Measurements from ENCODE around the gene RAB35.

RAB35 gene

DNA sequence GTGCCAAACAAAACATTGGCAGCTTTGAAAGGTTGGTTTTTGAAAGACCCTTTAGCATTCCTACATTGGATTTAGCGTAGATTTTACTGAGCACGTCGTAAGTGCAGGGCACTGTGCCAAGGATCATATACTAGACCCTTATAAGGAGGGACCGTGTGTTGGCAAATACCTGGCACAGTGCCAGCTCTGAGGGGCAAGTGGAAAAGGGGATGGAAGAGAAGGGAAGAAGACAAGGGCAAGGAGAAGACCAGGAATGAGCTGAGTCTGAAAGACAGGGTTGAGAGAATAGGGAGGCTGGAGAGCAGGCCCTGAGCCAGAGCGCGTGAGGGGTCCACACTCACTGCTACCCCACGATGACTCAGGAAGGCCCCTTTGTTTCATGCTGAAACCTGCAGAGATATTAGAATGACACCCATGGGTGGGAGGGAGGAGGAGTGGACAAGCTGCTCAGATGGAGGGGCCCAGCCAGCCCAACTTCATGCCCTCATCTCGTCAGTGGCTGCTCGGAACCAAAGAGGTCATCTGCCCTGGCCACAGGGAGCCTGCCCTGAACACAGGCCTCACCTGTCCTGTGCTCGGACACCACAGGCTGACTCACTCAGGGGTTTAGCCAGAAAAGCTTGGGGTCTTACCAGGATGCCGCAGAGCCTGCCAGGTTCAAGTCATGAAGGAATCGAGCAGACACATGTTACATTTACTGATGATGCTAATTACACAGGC, 25.0 kb downstream of the RAB35 start (continued):
- TF ChIP-seq, protein P1, sequence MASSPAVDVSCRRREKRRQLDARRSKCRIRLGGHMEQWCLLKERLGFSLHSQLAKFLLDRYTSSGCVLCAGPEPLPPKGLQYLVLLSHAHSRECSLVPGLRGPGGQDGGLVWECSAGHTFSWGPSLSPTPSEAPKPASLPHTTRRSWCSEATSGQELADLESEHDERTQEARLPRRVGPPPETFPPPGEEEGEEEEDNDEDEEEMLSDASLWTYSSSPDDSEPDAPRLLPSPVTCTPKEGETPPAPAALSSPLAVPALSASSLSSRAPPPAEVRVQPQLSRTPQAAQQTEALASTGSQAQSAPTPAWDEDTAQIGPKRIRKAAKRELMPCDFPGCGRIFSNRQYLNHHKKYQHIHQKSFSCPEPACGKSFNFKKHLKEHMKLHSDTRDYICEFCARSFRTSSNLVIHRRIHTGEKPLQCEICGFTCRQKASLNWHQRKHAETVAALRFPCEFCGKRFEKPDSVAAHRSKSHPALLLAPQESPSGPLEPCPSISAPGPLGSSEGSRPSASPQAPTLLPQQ (tag by site-specific recombination; IDR thresholded peaks at IDR 0.05), result peak; percentile 65
- TF ChIP-seq, protein P2, sequence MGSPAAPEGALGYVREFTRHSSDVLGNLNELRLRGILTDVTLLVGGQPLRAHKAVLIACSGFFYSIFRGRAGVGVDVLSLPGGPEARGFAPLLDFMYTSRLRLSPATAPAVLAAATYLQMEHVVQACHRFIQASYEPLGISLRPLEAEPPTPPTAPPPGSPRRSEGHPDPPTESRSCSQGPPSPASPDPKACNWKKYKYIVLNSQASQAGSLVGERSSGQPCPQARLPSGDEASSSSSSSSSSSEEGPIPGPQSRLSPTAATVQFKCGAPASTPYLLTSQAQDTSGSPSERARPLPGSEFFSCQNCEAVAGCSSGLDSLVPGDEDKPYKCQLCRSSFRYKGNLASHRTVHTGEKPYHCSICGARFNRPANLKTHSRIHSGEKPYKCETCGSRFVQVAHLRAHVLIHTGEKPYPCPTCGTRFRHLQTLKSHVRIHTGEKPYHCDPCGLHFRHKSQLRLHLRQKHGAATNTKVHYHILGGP (tag by site-specific recombination; IDR thresholded peaks at IDR 0.05), result peak; percentile 68
- TF ChIP-seq ZNF366 (tag by site-specific recombination; conservative IDR thresholded peaks at IDR 0.05) (peak; percentile 68), SCRT1 (tag by site-specific recombination; IDR thresholded peaks at IDR 0.05; ENCODE audit: borderline replicate concordance) (no peak), ZNF24 (tag by site-specific recombination; IDR thresholded peaks at IDR 0.05) (no peak), MZF1 (tag by site-specific recombination; IDR thresholded peaks at IDR 0.05; ENCODE audit: borderline replicate concordance) (0 out of 2 replicates have a peak, but pooled peaks have one; percentile 46), ZNF777 (tag by site-specific recombination; IDR thresholded peaks at IDR 0.05; ENCODE audit: borderline replicate concordance) (0 out of 2 replicates have a peak, but pooled peaks have one; percentile 18), ZBTB48 (tag by site-specific recombination; IDR thresholded peaks at IDR 0.05) (no peak), KLF8 (tag by site-specific recombination; IDR thresholded peaks at IDR 0.05) (no peak), ZNF677 (tag by site-specific recombination; IDR thresholded peaks at IDR 0.05) (peak; percentile 70; the same call in 1 of the 2 replicates), ZNF112 (tag by site-specific recombination; IDR thresholded peaks at IDR 0.05) (peak; percentile 95), ZFP69B (tag by site-specific recombination; IDR thresholded peaks at IDR 0.05) (peak; percentile 63), ZNF266 (tag by site-specific recombination; IDR thresholded peaks at IDR 0.05; ENCODE audit: low read depth) (no peak), ZNF248 (tag by site-specific recombination; IDR thresholded peaks at IDR 0.05) (peak; percentile 83; the same call in 1 of the 2 replicates), ZNF473 (tag by site-specific recombination; IDR thresholded peaks at IDR 0.05) (peak; percentile 96), ZNF354C (tag by site-specific recombination; IDR thresholded peaks at IDR 0.05; ENCODE audit: borderline replicate concordance, low read depth) (no peak), ZNF223 (tag by site-specific recombination; IDR thresholded peaks at IDR 0.05) (no peak), ZNF37A (tag by site-specific recombination; IDR thresholded peaks at IDR 0.05) (peak; percentile 80), ZNF133 (tag by site-specific recombination; IDR thresholded peaks at IDR 0.05) (0 out of 2 replicates have a peak, but pooled peaks have one; percentile 27), ZBTB17 (tag by site-specific recombination; IDR thresholded peaks at IDR 0.05) (peak; percentile 15; the same call in 1 of the 2 replicates), ZNF544 (tag by site-specific recombination; IDR thresholded peaks at IDR 0.05) (peak; percentile 99), ZFHX2 (tag by site-specific recombination; conservative IDR thresholded peaks at IDR 0.05) (0 out of 2 replicates have a peak, but pooled peaks have one; percentile 11)
- TF ChIP-seq, protein P3, sequence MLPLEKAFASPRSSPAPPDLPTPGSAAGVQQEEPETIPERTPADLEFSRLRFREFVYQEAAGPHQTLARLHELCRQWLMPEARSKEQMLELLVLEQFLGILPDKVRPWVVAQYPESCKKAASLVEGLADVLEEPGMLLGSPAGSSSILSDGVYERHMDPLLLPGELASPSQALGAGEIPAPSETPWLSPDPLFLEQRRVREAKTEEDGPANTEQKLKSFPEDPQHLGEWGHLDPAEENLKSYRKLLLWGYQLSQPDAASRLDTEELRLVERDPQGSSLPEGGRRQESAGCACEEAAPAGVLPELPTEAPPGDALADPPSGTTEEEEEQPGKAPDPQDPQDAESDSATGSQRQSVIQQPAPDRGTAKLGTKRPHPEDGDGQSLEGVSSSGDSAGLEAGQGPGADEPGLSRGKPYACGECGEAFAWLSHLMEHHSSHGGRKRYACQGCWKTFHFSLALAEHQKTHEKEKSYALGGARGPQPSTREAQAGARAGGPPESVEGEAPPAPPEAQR (tag by site-specific recombination; IDR thresholded peaks at IDR 0.05), result 0 out of 2 replicates have a peak, but pooled peaks have one; percentile 78
- TF ChIP-seq, protein P4, sequence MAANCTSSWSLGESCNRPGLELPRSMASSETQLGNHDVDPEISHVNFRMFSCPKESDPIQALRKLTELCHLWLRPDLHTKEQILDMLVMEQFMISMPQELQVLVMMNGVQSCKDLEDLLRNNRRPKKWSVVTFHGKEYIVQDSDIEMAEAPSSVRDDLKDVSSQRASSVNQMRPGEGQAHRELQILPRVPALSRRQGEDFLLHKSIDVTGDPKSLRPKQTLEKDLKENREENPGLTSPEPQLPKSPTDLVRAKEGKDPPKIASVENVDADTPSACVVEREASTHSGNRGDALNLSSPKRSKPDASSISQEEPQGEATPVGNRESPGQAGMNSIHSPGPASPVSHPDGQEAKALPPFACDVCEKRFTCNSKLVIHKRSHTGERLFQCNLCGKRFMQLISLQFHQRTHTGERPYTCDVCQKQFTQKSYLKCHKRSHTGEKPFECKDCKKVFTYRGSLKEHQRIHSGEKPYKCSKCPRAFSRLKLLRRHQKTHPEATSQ (tag by site-specific recombination; IDR thresholded peaks at IDR 0.05), result no peak
- TF ChIP-seq, protein P5, sequence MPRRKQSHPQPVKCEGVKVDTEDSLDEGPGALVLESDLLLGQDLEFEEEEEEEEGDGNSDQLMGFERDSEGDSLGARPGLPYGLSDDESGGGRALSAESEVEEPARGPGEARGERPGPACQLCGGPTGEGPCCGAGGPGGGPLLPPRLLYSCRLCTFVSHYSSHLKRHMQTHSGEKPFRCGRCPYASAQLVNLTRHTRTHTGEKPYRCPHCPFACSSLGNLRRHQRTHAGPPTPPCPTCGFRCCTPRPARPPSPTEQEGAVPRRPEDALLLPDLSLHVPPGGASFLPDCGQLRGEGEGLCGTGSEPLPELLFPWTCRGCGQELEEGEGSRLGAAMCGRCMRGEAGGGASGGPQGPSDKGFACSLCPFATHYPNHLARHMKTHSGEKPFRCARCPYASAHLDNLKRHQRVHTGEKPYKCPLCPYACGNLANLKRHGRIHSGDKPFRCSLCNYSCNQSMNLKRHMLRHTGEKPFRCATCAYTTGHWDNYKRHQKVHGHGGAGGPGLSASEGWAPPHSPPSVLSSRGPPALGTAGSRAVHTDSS (tag by site-specific recombination; IDR thresholded peaks at IDR 0.05), result no peak
- TF ChIP-seq, protein P6, sequence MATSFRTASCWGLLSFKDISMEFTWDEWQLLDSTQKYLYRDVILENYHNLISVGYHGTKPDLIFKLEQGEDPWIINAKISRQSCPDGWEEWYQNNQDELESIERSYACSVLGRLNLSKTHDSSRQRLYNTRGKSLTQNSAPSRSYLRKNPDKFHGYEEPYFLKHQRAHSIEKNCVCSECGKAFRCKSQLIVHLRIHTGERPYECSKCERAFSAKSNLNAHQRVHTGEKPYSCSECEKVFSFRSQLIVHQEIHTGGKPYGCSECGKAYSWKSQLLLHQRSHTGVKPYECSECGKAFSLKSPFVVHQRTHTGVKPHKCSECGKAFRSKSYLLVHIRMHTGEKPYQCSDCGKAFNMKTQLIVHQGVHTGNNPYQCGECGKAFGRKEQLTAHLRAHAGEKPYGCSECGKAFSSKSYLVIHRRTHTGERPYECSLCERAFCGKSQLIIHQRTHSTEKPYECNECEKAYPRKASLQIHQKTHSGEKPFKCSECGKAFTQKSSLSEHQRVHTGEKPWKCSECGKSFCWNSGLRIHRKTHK (tag by site-specific recombination; IDR thresholded peaks at IDR 0.05), result no peak
- TF ChIP-seq, protein P7, sequence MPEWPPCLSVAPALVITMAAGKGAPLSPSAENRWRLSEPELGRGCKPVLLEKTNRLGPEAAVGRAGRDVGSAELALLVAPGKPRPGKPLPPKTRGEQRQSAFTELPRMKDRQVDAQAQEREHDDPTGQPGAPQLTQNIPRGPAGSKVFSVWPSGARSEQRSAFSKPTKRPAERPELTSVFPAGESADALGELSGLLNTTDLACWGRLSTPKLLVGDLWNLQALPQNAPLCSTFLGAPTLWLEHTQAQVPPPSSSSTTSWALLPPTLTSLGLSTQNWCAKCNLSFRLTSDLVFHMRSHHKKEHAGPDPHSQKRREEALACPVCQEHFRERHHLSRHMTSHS (tag by site-specific recombination; IDR thresholded peaks at IDR 0.05), result no peak
- TF ChIP-seq, protein P8, sequence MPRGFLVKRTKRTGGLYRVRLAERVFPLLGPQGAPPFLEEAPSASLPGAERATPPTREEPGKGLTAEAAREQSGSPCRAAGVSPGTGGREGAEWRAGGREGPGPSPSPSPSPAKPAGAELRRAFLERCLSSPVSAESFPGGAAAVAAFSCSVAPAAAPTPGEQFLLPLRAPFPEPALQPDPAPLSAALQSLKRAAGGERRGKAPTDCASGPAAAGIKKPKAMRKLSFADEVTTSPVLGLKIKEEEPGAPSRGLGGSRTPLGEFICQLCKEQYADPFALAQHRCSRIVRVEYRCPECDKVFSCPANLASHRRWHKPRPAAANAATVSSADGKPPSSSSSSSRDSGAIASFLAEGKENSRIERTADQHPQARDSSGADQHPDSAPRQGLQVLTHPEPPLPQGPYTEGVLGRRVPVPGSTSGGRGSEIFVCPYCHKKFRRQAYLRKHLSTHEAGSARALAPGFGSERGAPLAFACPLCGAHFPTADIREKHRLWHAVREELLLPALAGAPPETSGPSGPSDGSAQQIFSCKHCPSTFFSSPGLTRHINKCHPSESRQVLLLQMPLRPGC (tag by site-specific recombination; IDR thresholded peaks at IDR 0.05), result no peak

Measured in HEK293 (cell line).